Measurements from ENCODE around the gene PIN1. TPM values are rescaled to one million over a fixed set of nuclear protein-coding genes. Genes with fewer than 3 reads are reported as not detected.
"Not testable (repeated sequence)": the region's sequence is repeated elsewhere in the genome, so short reads cannot be mapped to it uniquely, and the experiment has no call there.

The PIN1 gene
- total RNA-seq, 2 donors from 2014 or later: 167 to 202 TPM

DNA sequence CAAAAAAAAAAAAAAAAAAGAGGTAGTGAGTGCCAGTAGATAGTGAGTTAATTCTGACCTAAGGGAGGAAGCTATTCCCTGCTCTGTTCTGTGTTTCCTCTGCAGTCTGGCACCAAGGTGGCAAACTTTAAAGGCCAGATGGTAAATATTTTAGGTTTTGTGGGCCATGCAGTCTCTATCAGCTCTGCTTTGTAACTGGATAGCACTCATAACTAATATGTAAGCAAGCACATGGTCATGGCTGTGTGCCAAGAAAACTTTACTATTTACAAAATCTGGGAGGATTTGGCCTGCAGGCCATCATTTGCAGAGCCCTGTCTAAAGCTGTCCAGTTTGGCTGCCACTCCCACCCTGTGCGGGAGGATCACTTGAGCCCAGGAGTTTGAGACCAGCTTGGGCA, 4.3 kb downstream of the PIN1 start:
- DNase-seq (ENCODE audit: low spot score): peak; percentile 76
- 38% methylated on average over 1 of the region's 1 CpG for WGBS
- H3K9me3 ChIP-seq: no peaks in the 10 kb centered on the region
- H3K4me1 ChIP-seq (replicated peaks): peaks cover 12% of the 10 kb centered on the region
- peak overlapping the region in 1 of 2 donors; percentile 72 for H3K27ac ChIP-seq
- intact Hi-C loops (cut with DNase I): no loop called here
- H3K27me3 ChIP-seq (replicated peaks; ENCODE audit: insufficient read depth): no peaks in the 10 kb centered on the region
- no peak overlapping the region for H3K4me3 ChIP-seq
- TF ChIP-seq, protein P1, sequence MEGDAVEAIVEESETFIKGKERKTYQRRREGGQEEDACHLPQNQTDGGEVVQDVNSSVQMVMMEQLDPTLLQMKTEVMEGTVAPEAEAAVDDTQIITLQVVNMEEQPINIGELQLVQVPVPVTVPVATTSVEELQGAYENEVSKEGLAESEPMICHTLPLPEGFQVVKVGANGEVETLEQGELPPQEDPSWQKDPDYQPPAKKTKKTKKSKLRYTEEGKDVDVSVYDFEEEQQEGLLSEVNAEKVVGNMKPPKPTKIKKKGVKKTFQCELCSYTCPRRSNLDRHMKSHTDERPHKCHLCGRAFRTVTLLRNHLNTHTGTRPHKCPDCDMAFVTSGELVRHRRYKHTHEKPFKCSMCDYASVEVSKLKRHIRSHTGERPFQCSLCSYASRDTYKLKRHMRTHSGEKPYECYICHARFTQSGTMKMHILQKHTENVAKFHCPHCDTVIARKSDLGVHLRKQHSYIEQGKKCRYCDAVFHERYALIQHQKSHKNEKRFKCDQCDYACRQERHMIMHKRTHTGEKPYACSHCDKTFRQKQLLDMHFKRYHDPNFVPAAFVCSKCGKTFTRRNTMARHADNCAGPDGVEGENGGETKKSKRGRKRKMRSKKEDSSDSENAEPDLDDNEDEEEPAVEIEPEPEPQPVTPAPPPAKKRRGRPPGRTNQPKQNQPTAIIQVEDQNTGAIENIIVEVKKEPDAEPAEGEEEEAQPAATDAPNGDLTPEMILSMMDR (IDR thresholded peaks at IDR 0.05): no peak
- peak; percentile 80 for TF ChIP-seq POLR2AphosphoS5 (IDR thresholded peaks at IDR 0.05)
- no peak for TF ChIP-seq POLR2A (IDR thresholded peaks at IDR 0.05)
- peaks cover 4 to 28% of the 10 kb centered on the region in 2 donors for H3K36me3 ChIP-seq

DNA sequence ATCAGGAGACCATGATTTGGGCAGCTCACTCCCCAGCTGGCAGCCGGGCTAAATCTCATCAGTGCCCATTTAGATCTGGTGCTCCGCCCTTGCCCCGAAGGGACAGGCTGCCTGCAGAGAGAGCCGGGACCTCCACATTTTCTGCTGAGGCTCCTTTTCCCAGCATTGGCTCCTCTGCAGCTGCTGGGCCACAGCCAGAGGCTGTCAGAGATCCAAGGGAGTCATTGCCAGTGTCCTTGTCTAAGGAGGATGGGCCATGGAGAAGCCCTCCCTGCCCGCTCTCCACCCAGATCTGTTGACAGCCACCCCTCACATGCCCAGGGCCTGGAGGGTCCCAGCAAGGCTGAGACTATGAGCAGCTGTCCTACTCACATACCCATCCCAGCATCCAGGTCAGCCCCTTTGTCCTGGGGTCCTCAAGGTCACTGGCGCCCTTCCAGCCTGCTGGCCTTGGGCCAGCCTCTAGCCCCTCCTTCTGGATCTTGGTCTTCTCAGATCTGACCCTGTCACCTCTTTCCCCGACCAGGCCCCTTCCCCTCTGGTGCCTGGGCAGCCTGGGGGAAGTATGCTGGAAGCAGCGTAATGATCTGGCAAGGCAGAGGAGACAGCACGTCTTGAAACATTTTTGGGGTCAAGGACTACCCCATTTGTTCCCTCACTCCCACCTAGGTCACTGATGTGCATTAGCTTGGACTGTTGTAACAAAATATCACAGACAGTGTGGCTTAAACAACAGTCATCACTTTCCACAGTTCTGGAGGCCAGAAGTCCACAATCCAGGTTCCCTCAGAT, 7.9 kb downstream of the PIN1 start:
- intact Hi-C loops (cut with DNase I): no loop called here
- H3K27me3 ChIP-seq (replicated peaks; ENCODE audit: insufficient read depth): no peaks in the 10 kb centered on the region
- WGBS: 91% methylated on average over 9 of the region's 9 CpGs
- no peak overlapping the region for H3K27ac ChIP-seq
- no peak overlapping the region for H3K4me3 ChIP-seq
- no peak for DNase-seq (ENCODE audit: low spot score)
- peaks cover 7% of the 10 kb centered on the region for H3K4me1 ChIP-seq (replicated peaks)
- TF ChIP-seq POLR2AphosphoS5 (IDR thresholded peaks at IDR 0.05) (no peak), POLR2A (IDR thresholded peaks at IDR 0.05) (no peak)
- TF ChIP-seq, protein P1 (IDR thresholded peaks at IDR 0.05): no peak
- H3K36me3 ChIP-seq: peaks cover 4 to 28% of the 10 kb centered on the region in 2 donors
- H3K9me3 ChIP-seq: no peaks in the 10 kb centered on the region

DNA sequence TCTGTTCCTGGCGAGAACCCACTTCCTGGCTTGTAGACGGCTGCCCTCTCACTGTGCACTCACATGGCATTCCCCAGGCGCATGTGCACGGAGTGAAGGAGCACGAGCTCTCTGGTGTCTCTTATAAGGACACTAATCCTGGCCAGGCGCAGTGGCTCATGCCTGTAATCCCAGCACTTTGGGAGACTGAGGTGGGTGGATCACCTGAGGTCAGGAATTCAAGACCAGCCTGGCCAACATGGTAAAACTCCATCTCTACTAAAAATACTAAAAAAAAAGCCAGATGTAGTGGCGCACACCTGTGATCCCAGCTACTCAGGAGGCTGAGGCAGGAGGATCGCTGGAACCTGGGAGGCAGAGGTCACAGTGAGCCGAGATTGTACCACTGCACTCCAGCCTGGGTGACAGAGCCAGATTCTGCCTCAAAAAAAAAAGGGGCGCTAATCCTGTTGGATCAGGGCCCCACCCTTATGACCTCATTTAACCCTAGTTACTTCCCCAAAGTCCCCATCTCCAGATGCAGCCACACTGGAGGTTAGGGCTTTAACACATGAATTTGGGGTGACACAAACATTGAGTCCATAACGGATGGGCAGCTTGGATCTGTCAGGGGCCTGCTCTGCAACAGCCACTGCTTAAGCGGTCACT, 8.6 kb downstream of the PIN1 start:
- DNase-seq (ENCODE audit: low spot score); H3K9me3 ChIP-seq; H3K27me3 ChIP-seq (replicated peaks; ENCODE audit: insufficient read depth); H3K4me1 ChIP-seq (replicated peaks); H3K4me3 ChIP-seq; H3K27ac ChIP-seq; intact Hi-C loops (cut with DNase I): not testable (repeated sequence)
- H3K36me3 ChIP-seq: peaks cover 4 to 28% of the 10 kb centered on the region in 2 donors
- WGBS: 96% methylated on average over 12 of the region's 12 CpGs

DNA sequence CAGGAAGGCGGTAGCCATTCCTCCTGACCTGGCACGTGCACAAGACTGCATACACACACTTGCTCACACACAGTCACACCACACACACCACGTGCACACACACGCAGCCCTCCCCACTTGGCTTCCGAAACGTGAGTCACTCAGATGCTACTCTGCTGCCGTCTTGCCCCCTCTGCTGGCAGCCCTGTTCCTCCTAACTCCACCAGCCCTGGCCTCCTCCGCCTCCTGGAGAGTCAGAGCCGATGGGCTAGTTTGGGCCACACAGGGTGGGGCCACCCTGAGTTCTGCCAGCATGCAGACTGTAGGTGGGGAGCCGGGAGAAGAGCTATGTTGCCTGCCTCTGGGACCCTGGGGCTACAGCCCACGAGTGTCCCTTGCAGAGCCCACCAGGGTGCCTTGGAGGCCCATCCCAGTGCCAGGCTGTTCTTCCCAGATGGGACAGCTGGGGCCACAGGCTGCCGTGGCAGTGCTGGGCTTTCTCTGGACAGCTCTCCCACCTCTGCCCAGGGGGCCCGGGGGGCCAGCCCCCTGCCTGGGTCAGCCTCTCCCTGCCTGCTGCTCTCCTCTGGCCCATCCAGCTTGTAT, 12.1 kb downstream of the PIN1 start:
- 38% methylated on average over 9 of the region's 13 CpGs for WGBS
- H3K27me3 ChIP-seq (replicated peaks; ENCODE audit: insufficient read depth): no peaks in the 10 kb centered on the region
- H3K9me3 ChIP-seq: no peaks in the 10 kb centered on the region
- DNase-seq (ENCODE audit: low spot score): peak; percentile 50
- H3K4me1 ChIP-seq (replicated peaks): no peaks in the 10 kb centered on the region
- intact Hi-C loops (cut with DNase I): no loop called here
- TF ChIP-seq, protein P1 (IDR thresholded peaks at IDR 0.05): peak in 3 of 4 experiments; percentile 45 to 53 (median 46)
- TF ChIP-seq POLR2A (IDR thresholded peaks at IDR 0.05) (no peak), POLR2AphosphoS5 (IDR thresholded peaks at IDR 0.05) (peak; percentile 74)
- H3K27ac ChIP-seq: peak overlapping the region in 1 of 2 donors; percentile 3
- H3K36me3 ChIP-seq: peaks cover 4 to 16% of the 10 kb centered on the region in 2 donors
- no peak overlapping the region for H3K4me3 ChIP-seq

DNA sequence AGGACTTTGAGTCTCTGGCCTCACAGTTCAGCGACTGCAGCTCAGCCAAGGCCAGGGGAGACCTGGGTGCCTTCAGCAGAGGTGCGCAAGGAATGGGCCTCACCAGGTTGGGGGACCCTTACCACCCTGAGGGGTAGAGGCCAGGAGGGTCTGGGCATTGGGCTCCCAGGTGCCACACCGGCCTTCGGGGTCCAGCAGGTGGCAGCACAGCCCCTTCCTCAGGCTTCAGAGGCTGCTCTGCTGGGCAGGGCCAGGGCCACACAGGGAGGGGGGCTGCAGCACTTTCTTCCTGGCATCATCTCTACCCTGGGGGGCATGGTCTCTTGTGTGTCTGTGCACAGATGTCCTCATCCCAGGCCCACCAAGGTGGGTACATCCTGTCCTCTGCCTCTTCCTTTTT, 12.9 kb downstream of the PIN1 start:
- H3K27ac ChIP-seq: no peak overlapping the region
- intact Hi-C loops (cut with DNase I): no loop called here
- 81% methylated on average over 2 of the region's 4 CpGs for WGBS
- no peaks in the 10 kb centered on the region for H3K27me3 ChIP-seq (replicated peaks; ENCODE audit: insufficient read depth)
- no peak for DNase-seq (ENCODE audit: low spot score)
- no peak overlapping the region for H3K4me3 ChIP-seq
- H3K36me3 ChIP-seq: peaks cover 0 to 8% of the 10 kb centered on the region in 2 donors
- TF ChIP-seq POLR2A (IDR thresholded peaks at IDR 0.05): no peak
- no peak for TF ChIP-seq POLR2AphosphoS5 (IDR thresholded peaks at IDR 0.05)
- TF ChIP-seq, protein P1 (IDR thresholded peaks at IDR 0.05): peak in 3 of 4 experiments; percentile 14 to 38 (median 17)
- no peaks in the 10 kb centered on the region for H3K9me3 ChIP-seq
- H3K4me1 ChIP-seq (replicated peaks): no peaks in the 10 kb centered on the region

All from prostate gland (tissue), 2 donors.